Measurements from ENCODE around the gene CYP46A1.
"Not testable (repeated sequence)": the region's sequence is repeated elsewhere in the genome, so short reads cannot be mapped to it uniquely, and the experiment has no call there.

The CYP46A1 gene

DNA sequence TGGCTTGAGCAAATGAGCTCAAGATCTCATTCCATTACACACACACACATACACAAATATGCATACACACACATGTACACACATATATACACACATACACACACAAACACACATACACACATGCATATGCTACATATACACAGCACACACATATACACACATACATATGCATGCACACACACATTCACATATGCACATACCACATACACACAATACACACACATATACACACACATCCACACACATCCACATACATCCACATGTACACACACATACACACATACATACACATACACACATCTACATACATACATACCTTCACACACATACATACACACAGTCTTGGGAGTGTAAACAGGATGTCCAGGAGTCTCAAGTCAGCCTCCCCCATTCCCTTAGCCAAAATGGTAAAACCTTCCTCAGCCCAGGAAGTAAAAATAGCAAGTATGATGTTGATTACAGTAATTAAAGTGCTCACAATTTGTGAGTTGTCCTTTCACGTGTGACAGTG is 26.4 kb upstream of the CYP46A1 start:
- no peak for DNase-seq (ENCODE audit: low spot score)

DNA sequence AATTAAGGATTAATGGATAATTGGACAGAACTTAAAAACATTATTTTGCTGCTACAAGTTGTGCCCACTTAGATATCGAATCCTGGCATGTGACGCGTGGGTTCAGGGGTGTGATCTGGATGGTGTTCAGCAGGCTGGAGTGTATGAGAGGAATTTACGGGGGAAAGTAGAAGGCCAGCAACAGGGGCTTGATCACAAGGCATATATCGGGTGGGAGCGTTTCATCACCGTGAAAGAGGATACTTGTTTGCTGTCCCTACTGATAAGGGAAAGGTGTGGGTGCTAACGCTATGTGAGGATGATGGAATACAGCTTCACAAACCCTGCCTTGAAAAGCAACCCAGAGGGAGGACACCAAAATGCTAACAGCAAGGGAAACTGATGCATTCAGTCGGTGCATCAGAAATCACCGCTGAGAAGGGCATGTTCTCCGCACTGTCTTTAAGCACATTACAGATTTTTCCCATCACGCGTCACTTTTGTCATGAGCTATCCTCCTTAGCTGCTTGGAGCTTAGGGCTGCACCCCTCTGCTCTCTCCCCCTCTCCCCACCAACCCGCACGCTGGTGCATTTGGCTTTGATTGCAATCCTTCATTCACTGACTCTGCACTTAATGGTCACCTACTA is 25.8 kb upstream of the CYP46A1 start:
- no peak for DNase-seq (ENCODE audit: low spot score)

DNA sequence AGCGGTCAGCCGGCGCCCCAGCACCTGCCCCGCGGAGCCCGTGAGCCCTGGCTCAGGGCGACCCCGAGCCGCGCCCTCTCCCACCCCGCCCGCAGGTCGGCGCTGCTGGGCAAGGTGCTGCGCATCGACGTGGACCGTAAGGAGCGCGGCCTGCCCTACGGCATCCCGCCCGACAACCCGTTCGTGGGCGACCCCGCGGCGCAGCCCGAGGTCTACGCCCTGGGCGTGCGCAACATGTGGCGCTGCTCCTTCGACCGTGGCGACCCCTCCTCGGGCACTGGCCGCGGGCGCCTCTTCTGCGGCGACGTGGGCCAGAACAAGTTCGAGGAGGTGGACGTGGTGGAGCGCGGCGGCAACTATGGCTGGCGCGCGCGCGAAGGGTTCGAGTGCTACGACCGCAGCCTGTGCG is 24.8 kb upstream of the CYP46A1 start:
- no peak for DNase-seq (ENCODE audit: low spot score)

DNA sequence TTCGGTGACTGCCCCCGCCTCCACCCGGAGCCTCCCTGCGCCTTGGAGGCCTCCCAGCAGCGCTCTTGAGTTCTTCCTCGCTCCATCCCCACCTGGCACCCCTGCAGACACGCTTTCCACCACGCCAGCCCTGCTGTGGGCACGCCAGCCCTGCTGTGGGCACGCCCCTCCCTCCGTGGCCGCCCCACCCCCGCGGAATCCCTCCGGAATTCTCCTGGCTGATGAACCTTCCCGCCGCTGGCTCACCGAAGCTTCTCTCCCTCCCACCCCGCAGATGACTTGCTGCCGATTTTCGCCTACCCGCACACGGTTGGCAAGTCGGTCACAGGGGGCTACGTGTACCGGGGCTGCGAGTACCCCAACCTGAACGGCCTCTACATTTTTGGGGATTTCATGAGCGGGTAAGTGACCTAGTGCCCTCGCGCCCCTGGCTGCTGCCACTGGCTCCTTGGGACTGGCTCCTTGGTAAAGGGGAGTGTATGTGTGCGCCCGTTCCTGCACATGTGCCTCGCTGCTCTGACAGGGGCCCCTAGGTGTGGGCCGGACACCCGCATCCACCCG is 24.0 kb upstream of the CYP46A1 start:
- no peak for DNase-seq (ENCODE audit: low spot score)

DNA sequence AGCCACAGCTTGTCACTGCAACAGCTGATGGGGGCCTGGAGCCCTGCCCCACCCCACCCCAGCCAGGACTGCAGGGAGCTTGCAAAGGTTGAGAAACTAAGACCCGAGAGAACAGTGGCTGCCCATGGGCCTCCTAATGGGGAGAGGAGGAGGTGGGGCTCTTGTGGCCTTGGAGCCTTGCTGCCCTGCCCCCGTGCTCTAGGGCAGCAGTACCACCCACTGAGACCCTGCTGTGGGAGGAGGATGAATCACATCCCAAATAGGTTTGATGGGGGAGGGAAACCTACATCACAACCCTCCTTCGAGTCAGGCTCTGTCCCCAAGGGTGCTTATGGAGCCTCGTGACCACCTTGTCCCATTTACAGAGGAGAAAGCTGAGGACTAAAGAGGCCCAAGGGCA is 23.3 kb upstream of the CYP46A1 start:
- DNase-seq (ENCODE audit: low spot score): no peak

GRCh38 chr14:99661206-99661605 is 22.9 kb upstream of the CYP46A1 start:
- DNase-seq (ENCODE audit: low spot score): not testable (repeated sequence)

- no peak for DNase-seq (ENCODE audit: low spot score)
Observed at GRCh38 chr14:99662846-99663245, 21.3 kb upstream of the CYP46A1 start.

DNA sequence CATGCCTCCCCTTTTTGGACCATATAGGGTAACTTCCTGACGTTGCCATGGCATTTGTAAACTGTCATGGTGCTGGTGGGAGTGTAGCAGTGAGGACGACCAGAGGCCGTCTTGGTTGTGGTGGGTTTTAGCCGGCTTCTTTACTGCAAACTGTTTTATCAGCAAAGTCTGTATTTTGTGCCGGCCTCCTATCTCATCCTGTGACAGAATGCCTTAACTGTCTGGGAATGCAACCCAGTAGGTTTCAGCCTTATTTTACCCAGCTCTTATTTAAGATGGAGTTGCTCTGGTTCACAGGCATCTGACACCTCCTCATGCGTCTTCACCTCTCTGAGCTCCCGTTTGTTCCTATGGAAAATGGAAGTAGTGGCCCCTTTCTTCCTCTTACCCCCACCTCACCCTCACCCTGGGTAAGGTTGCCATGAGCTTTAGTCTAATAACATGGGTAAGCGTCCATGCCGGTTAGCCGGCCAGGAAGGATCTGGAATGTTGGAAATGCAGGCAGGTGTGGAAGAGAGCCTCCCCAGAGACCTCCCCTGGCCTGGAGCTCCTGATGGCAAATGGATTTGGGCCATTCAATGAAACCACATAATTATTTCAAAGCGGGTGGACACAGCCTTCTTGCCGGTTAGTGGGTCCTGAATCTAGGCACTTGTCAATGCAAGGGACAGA is 20.6 kb upstream of the CYP46A1 start:
- no peak for DNase-seq (ENCODE audit: low spot score)

DNA sequence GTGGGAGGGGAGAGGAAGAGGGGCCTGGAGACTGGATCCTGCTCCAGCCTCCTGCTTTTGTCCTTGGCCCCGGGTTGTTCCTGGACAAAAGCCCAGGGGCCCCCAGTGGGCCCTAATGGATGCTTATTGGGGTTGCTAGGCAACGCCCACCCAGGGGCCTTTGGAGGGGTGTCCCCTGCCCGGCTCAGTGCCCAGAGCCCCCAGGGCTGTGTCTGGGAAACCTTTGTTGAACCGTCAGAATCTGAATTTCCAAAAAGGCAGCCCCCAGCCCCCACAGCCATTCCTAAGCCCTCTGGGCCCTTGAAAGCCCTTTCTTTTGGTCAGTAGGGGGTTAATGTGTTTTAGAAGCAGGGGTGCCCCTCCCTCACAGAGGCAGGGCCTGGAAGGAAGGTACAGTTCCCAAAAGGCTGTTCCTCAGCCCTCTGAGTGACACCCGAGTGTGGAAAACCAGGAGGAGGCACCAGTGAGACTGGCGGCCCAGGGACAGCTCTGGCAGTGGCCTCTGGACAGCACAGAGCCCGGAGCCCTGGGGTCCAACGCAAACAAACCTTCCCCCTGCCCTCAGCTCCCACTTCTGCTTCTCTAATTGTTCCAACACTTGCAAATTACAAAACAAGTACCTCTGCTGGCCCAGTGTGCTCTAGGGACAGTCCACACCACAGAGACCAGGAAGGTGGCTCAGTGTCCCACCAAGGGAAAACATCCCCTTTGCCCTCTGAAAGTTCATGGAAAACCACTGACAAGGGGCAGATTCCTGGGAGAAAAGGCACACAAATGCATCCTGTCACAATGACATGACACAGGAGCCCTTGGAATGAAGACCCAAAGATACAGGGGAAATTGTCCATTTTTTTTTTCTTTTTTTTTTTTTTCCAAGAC is 19.8 kb upstream of the CYP46A1 start:
- no peak for DNase-seq (ENCODE audit: low spot score)

GRCh38 chr14:99664937-99665273 is 19.2 kb upstream of the CYP46A1 start:
- DNase-seq (ENCODE audit: low spot score): no peak

DNA sequence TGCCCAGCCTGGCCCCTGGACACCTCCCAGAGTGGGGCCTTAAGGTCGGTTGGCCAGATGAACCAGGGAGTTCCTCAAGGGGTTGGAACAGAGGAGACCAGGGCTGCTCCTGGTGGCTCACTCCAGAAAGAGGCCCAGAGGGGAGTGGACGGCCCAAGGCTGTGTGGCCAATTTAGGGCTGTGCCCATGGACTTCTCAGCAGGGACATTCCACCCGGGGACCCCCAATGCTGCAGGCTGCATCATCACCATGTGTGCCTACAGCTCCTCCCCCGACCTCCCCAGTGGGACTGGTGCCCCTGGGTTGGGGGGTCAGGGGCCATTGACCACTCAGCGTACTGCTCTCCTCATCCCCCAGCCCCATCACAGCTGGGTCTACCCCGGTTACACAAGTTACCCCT is 17.6 kb upstream of the CYP46A1 start:
- no peak for DNase-seq (ENCODE audit: low spot score)

DNA sequence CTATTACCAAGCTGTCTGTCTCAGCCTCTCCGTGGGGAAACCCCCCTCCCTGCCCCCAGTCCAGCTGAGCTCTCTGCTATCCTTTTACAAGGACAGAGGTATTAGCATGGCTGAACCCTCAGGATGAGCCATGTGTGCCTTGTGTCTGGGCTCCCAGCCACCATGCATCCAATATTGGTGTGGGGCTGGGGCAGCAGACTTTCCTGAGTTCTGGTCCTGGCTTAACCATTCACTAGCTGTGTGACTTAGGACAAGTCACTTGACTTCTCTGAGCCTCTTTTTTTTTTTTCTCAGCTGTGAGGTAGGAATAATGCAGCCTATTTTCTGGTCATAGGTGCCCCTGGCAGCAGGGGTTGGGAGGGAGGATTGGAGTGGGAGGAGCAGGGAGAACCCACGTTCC is 17.1 kb upstream of the CYP46A1 start:
- no peak for DNase-seq (ENCODE audit: low spot score)

GRCh38 chr14:99667821-99668220 is 16.3 kb upstream of the CYP46A1 start:
- DNase-seq (ENCODE audit: low spot score): no peak

GRCh38 chr14:99668307-99669295 is 15.5 kb upstream of the CYP46A1 start:
- no peak for DNase-seq (ENCODE audit: low spot score)

GRCh38 chr14:99670361-99671234 is 13.5 kb upstream of the CYP46A1 start:
- no peak for DNase-seq (ENCODE audit: low spot score)

DNA sequence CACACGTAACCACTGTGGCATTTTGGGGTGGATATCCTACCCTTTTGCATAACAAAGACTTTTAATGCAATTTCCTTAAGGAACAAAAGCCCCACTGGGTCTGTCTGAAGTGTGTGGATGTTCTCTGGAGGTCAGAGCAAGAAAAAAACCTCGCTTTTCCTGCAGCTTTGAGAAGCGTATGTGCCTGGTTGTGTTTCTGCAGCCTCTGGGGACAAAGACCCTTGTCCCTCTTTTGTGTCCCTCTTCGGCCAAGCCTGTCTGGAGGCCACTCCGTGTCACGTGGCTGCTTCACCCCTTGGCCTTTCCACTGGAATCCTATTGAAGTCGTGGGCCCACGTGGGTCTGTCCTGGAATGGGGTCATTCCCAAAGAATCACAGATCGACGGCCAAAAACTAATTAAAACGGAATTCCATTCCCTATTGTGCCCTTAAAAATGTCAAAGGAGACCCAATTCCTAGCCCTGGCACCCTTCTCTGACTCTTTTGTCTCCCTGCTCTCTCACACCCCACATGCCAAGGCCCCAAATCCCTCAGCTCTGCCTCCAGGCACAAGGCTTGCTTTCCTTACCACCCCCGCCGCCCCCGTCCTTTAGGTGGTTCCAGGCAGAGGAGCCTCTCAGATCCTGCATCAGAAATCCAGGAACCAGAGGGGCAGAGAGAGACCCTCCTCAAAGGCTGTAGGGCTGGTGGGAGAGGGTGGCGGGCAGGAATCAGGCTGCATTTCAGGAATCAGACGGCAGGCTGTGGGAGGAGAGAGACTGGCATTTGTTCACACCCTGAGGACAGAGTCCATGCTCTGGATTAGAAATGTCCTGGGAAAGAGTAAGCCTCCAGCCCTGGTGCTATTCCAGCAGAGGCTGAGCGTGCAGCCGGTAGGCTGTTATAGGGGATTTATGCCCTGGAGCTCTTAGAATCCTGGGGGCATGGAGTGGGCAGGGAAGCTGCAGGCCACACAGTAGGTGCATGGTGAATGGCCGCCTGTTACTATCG is 12.6 kb upstream of the CYP46A1 start:
- no peak for DNase-seq (ENCODE audit: low spot score)

- DNase-seq (ENCODE audit: low spot score): no peak
Observed at GRCh38 chr14:99672506-99673304, 11.4 kb upstream of the CYP46A1 start.
